ENCODE data around the gene REL.

Gene REL

DNA sequence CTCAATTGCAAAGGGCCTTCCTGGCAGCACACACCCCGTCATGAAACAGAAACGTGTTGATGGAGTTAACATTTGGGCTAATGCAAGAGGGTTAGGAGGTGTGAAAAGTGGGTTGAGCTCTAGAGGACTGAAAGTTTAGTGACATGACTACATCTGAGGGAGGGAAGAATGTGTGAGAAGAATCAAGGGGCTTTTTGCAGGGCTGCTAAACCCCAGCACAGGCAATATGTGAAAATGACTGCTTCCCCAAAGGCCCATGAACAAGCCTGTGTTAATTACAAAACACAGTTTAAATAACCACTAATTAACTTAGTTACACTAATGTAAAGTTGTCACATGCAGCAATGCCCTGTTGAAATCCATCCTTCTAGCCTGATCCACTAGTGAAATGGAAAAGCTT, 72.8 kb downstream of the REL start:
- no peak overlapping the region for H3K4me3 Mint-ChIP-seq

GRCh38 chr2:60957224-60957623, 75.8 kb downstream of the REL start:
- Mint-ChIP-seq H3K4me3 (no peak overlapping the region), H3K27me3 (ENCODE audit: low read depth) (no peaks in the 10 kb centered on the region), H3K4me1 (ENCODE audit: low read depth) (no peaks in the 10 kb centered on the region), H3K9me3 (no peaks in the 10 kb centered on the region), H3K27ac (no peak overlapping the region), H3K36me3 (ENCODE audit: low read depth) (peaks cover 16% of the 10 kb centered on the region)
- no peak for DNase-seq (ENCODE audit: low spot score)

More for the DNA sequence above, 72.8 kb downstream of the REL start:
- peaks cover 20% of the 10 kb centered on the region for H3K36me3 Mint-ChIP-seq (ENCODE audit: low read depth)
- H3K27me3 Mint-ChIP-seq (ENCODE audit: low read depth), result no peaks in the 10 kb centered on the region
- no peak overlapping the region for H3K27ac Mint-ChIP-seq
- peaks cover 7% of the 10 kb centered on the region for H3K4me1 Mint-ChIP-seq (ENCODE audit: low read depth)
- no peak for DNase-seq (ENCODE audit: low spot score)
- H3K9me3 Mint-ChIP-seq, result peaks cover 3% of the 10 kb centered on the region

GRCh38 chr2:60957643-60958042, 76.3 kb downstream of the REL start:
- Mint-ChIP-seq H3K27me3 (ENCODE audit: low read depth) (no peaks in the 10 kb centered on the region), H3K4me3 (no peak overlapping the region), H3K27ac (no peak overlapping the region), H3K36me3 (ENCODE audit: low read depth) (peaks cover 17% of the 10 kb centered on the region), H3K9me3 (no peaks in the 10 kb centered on the region), H3K4me1 (ENCODE audit: low read depth) (no peaks in the 10 kb centered on the region)
- no peak for DNase-seq (ENCODE audit: low spot score)

DNA sequence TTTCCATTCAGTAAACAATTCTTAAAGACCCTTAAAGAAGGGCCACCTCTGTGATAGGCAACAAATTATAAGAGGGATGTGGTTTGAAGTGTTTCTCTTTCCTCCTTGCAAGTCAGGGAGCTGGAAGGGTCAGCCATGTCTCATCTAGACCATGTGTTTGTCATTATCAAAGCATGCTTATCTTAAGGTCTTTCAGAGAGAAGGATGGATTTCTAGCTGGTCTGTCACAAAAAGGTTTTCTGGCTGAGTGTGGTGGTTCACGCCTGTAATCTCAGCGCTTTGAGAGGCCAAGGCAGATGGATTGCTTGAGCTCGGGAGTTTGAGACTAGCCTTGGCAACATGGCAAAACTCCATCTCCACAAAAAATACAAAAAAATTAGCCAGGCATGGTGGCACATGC, 77.0 kb downstream of the REL start:
- no peaks in the 10 kb centered on the region for H3K9me3 Mint-ChIP-seq
- DNase-seq (ENCODE audit: low spot score), result no peak
- H3K27ac Mint-ChIP-seq, result no peak overlapping the region
- H3K4me1 Mint-ChIP-seq (ENCODE audit: low read depth), result no peaks in the 10 kb centered on the region
- H3K36me3 Mint-ChIP-seq (ENCODE audit: low read depth), result peaks cover 15% of the 10 kb centered on the region
- no peaks in the 10 kb centered on the region for H3K27me3 Mint-ChIP-seq (ENCODE audit: low read depth)
- H3K4me3 Mint-ChIP-seq, result no peak overlapping the region

GRCh38 chr2:60958800-60959199, 77.4 kb downstream of the REL start:
- H3K4me1 Mint-ChIP-seq (ENCODE audit: low read depth), result no peaks in the 10 kb centered on the region
- H3K9me3 Mint-ChIP-seq, result peaks cover under 1% of the 10 kb centered on the region
- peaks cover 12% of the 10 kb centered on the region for H3K36me3 Mint-ChIP-seq (ENCODE audit: low read depth)
- H3K27me3 Mint-ChIP-seq (ENCODE audit: low read depth), result no peaks in the 10 kb centered on the region
- no peak overlapping the region for H3K27ac Mint-ChIP-seq
- H3K4me3 Mint-ChIP-seq, result no peak overlapping the region
- DNase-seq (ENCODE audit: low spot score), result no peak

DNA sequence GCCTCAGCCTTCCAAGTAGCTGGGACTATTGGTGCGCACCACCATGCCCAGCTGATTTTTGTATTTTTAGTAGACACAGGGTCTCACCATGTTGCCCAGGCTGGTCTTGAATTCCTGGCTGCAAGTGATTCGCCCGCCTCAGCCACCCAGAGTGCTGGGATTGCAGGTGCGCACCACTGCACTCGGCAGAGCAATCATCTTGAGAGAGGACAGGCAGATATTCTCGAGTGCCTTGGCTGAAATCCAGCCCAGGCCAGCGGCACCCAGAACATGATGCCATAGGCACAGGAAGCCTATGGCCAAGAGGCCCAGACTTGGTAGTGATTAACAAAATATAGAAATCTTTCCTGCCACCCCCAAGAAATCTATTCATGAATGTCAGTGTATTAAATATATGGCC, 78.1 kb downstream of the REL start:
- Mint-ChIP-seq H3K36me3 (ENCODE audit: low read depth) (peaks cover 11% of the 10 kb centered on the region), H3K9me3 (peaks cover 4% of the 10 kb centered on the region), H3K4me1 (ENCODE audit: low read depth) (peaks cover 4% of the 10 kb centered on the region), H3K4me3 (no peak overlapping the region), H3K27ac (no peak overlapping the region), H3K27me3 (ENCODE audit: low read depth) (no peaks in the 10 kb centered on the region)
- no peak for DNase-seq (ENCODE audit: low spot score)

DNA sequence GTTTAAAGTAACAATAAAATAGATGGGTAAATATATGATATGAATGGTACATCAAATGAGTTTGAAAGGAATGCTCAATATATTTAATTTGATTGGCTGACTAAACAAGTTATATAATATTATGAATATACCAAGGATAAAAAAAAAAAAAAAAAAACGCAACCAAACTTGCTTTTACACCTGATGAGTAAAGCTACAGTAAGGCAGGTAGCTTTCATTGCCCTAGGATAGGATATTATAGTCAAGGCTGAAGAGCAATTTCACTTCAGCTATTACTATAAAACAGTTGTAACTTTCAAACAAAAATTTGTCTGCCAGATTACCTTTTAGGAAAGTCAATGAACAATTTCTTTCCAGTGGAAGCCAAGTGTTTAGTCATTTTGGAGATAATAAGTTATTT, 79.3 kb downstream of the REL start:
- Mint-ChIP-seq H3K27me3 (ENCODE audit: low read depth) (no peaks in the 10 kb centered on the region), H3K4me3 (no peak overlapping the region), H3K36me3 (ENCODE audit: low read depth) (peaks cover 13% of the 10 kb centered on the region), H3K4me1 (ENCODE audit: low read depth) (peaks cover 13% of the 10 kb centered on the region), H3K9me3 (peaks cover 7% of the 10 kb centered on the region), H3K27ac (no peak overlapping the region)
- no peak for DNase-seq (ENCODE audit: low spot score)

DNA sequence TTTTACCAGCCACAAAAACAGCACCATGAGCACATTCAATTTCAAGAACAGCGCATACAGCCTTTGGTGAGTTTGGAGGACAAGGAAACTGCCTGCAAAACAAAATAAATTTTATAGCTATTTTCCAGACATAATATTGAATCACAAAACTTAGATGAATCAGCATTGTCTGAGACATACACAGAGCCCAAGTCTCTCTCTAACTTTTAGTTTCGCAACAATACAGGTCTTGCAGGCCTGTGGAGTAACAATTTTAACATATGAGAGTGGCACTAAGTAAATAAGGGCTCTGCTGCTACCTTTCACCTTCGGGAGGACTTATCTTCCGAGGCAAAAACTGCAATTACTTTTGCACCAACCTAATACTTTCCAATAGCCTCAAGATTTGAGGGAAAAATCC, 80.1 kb downstream of the REL start:
- Mint-ChIP-seq H3K4me3 (no peak overlapping the region), H3K9me3 (peaks cover 7% of the 10 kb centered on the region), H3K36me3 (ENCODE audit: low read depth) (peaks cover 15% of the 10 kb centered on the region), H3K27me3 (ENCODE audit: low read depth) (no peaks in the 10 kb centered on the region), H3K27ac (no peak overlapping the region), H3K4me1 (ENCODE audit: low read depth) (peaks cover 18% of the 10 kb centered on the region)
- DNase-seq (ENCODE audit: low spot score), result no peak

DNA sequence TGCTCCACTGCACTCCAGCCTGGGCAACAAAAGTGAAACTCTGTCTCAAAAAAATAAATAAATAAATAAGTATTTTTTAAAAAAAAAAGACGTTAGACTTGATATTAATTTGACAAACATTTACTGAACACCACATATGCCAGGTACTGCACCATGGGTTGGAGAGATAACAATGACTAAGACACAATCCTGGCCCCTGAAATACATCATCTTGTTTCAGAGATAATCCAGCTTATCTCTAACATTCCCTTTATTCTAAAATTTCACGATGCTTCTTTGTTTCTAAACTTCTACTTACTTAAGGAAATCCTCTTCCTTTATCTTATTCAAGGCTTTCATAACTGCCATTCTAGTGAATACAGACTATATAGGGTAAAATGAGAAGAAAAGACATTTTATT, 81.2 kb downstream of the REL start:
- H3K27ac Mint-ChIP-seq, result no peak overlapping the region
- H3K27me3 Mint-ChIP-seq (ENCODE audit: low read depth), result no peaks in the 10 kb centered on the region
- peaks cover 7% of the 10 kb centered on the region for H3K9me3 Mint-ChIP-seq
- no peak for DNase-seq (ENCODE audit: low spot score)
- H3K4me3 Mint-ChIP-seq, result no peak overlapping the region
- peaks cover 24% of the 10 kb centered on the region for H3K4me1 Mint-ChIP-seq (ENCODE audit: low read depth)
- peaks cover 21% of the 10 kb centered on the region for H3K36me3 Mint-ChIP-seq (ENCODE audit: low read depth)

DNA sequence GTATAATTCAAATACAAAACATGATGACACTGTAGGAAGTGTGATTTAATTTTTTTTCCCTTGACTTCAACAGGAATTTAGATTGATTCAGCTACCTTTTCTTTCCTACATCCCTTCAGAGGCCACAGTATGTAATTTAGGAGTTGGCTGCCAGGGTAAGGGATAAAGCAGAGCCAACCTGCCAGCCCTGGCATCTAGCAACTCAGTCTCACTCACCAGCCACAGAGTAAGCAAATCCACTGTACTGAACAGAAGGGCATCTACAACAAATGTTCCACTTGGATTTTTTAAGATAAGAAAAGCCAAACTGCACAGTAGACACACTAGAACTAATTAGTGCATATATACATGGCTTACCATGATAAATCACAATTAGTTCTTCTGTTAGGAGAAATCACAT, 81.8 kb downstream of the REL start:
- peaks cover 7% of the 10 kb centered on the region for H3K9me3 Mint-ChIP-seq
- peaks cover 26% of the 10 kb centered on the region for H3K4me1 Mint-ChIP-seq (ENCODE audit: low read depth)
- peaks cover 23% of the 10 kb centered on the region for H3K36me3 Mint-ChIP-seq (ENCODE audit: low read depth)
- no peaks in the 10 kb centered on the region for H3K27me3 Mint-ChIP-seq (ENCODE audit: low read depth)
- DNase-seq (ENCODE audit: low spot score), result no peak
- no peak overlapping the region for H3K4me3 Mint-ChIP-seq
- H3K27ac Mint-ChIP-seq, result peak overlapping the region; percentile 6

DNA sequence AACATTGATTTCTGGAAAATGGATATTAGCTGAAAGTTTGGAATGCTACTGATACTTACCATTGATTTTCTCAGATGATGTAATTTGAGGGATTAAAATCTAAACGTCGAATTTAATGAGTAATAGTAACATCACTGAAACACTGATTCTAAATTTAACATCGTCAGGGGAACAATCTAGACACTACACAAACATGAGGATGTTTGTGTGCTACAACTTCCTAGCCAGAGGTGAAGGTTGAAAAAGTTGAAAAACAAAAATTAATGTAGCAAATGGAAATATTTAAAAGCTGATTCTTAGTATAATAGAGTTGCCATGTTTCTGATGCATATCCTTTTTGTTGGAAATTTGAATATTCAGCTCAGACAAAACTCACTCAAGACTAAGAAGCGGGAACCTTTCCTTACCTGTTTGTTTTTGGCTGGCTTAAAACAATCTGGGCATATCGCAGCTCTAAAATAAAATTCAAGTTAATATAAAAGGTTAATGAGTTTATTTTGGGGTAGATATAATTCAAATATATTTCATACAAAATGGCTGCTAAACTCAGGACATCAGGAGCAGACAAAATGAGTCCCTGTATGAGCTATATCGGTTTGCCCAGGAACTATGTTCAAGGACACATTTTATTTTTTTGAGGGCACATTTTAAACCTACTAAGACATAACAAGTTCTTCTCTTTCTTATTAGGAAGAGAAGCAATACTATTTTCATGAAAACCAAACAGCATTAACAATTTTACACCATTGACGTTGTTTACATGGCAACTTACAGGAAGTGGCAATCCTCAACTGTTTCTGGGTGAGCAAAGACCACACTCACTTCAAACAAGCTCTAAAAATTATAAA, 83.5 kb downstream of the REL start:
- peaks cover 26% of the 10 kb centered on the region for H3K4me1 Mint-ChIP-seq (ENCODE audit: low read depth)
- H3K27me3 Mint-ChIP-seq (ENCODE audit: low read depth), result no peaks in the 10 kb centered on the region
- peaks cover 25% of the 10 kb centered on the region for H3K36me3 Mint-ChIP-seq (ENCODE audit: low read depth)
- peak overlapping the region; percentile 42 for H3K4me3 Mint-ChIP-seq
- H3K9me3 Mint-ChIP-seq, result peaks cover 7% of the 10 kb centered on the region
- peak overlapping the region; percentile 88 for H3K27ac Mint-ChIP-seq
- DNase-seq (ENCODE audit: low spot score), result no peak

DNA sequence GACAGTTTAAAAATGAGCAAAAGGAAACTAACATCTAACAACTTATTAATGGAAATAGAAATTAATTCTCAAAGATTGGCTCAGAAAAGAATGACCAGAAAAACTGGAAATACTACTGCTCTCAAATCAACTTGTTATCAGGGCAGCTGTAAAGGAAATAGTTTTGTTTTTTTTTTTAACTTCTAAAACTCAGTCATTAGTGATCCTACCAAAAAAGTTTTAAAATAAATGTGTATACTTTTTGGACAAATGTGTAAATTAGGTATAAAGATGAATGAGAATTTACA, 84.1 kb downstream of the REL start:
- Mint-ChIP-seq H3K9me3 (peaks cover 7% of the 10 kb centered on the region), H3K4me1 (ENCODE audit: low read depth) (peaks cover 26% of the 10 kb centered on the region), H3K36me3 (ENCODE audit: low read depth) (peaks cover 25% of the 10 kb centered on the region), H3K27ac (peak overlapping the region; percentile 88), H3K27me3 (ENCODE audit: low read depth) (no peaks in the 10 kb centered on the region), H3K4me3 (peak overlapping the region; percentile 42)
- DNase-seq (ENCODE audit: low spot score), result no peak

GRCh38 chr2:60966507-60967405, 85.4 kb downstream of the REL start:
- peaks cover 7% of the 10 kb centered on the region for H3K9me3 Mint-ChIP-seq

GRCh38 chr2:60972889-60973656, 91.7 kb downstream of the REL start:
- peaks cover 2% of the 10 kb centered on the region for H3K36me3 Mint-ChIP-seq (ENCODE audit: low read depth)
- no peak overlapping the region for H3K4me3 Mint-ChIP-seq
- H3K27me3 Mint-ChIP-seq (ENCODE audit: low read depth), result no peaks in the 10 kb centered on the region
- no peak for DNase-seq (ENCODE audit: low spot score)
- H3K27ac Mint-ChIP-seq, result no peak overlapping the region
- H3K9me3 Mint-ChIP-seq, result no peaks in the 10 kb centered on the region
- H3K4me1 Mint-ChIP-seq (ENCODE audit: low read depth), result peaks cover 15% of the 10 kb centered on the region

More at GRCh38 chr2:60966507-60967405, 85.4 kb downstream of the REL start:
- peaks cover 23% of the 10 kb centered on the region for H3K36me3 Mint-ChIP-seq (ENCODE audit: low read depth)
- peak overlapping the region; percentile 57 for H3K4me3 Mint-ChIP-seq
- peaks cover 29% of the 10 kb centered on the region for H3K4me1 Mint-ChIP-seq (ENCODE audit: low read depth)
- H3K27ac Mint-ChIP-seq, result peak overlapping the region; percentile 32
- DNase-seq (ENCODE audit: low spot score), result no peak
- H3K27me3 Mint-ChIP-seq (ENCODE audit: low read depth), result no peaks in the 10 kb centered on the region

Measured in T-helper 2 cell treated with Interferon-gamma antibody and Interleukin-4, amounts not matched to agents 5 μg/mL and 100 μg/mL, for 36 hours (primary cell).